ENCODE measurements around the gene RAMACL.

DNA sequence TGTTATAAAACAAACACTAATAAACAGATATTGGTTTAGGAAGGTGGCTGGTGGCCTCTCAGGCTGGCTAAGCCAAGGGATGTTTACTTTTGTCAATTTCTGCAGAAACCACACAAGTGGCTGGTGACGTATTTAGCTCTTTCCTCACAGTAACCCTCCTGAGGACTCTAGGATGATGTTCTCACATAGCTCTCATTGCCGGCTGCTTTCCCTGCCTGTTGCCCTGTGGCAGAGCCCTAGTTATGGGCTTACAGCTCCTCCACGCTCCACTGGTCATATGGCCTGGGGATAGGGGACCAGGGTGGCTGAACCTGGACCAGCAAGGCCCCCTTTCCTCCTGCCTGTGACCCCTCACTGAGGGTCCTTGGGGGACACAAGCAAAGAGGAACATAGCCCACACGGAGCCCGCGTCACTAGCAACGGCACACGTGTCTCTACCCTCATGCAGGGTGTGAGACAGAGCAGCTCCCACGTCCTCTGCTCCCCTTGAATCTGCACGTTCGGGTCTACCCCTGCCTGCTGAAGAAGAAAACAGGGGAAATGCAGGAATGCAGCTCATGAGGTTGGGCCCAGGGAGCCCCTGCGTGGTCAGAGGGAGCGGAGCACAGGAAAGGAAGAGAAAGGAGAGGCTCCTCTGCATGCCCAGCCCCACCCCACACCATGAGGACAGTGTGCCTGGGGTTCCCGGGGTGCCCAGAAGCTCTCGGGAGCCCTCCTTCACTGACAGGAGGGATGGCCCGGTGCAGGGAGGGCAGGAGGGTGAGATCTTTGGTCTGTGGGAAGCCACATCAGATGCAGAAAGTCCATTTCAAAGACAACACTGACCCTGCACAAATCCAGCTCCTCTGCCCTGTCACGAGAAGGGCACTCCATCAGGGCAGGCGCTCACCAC is 13.9 kb downstream of the RAMACL start:
- no peak for TF ChIP-seq POLR2A (IDR thresholded peaks at IDR 0.05)
- TF ChIP-seq, protein P1, sequence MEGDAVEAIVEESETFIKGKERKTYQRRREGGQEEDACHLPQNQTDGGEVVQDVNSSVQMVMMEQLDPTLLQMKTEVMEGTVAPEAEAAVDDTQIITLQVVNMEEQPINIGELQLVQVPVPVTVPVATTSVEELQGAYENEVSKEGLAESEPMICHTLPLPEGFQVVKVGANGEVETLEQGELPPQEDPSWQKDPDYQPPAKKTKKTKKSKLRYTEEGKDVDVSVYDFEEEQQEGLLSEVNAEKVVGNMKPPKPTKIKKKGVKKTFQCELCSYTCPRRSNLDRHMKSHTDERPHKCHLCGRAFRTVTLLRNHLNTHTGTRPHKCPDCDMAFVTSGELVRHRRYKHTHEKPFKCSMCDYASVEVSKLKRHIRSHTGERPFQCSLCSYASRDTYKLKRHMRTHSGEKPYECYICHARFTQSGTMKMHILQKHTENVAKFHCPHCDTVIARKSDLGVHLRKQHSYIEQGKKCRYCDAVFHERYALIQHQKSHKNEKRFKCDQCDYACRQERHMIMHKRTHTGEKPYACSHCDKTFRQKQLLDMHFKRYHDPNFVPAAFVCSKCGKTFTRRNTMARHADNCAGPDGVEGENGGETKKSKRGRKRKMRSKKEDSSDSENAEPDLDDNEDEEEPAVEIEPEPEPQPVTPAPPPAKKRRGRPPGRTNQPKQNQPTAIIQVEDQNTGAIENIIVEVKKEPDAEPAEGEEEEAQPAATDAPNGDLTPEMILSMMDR (IDR thresholded peaks at IDR 0.05) = no peak

Data from sigmoid colon (tissue), 3 donors.